Posterior vena cava (tissue), 2 donors: ENCODE measurements around the gene FXN. TPM values are rescaled to one million over a fixed set of nuclear protein-coding genes. Genes with fewer than 3 reads are reported as not detected.
"Not testable (repeated sequence)": the region's sequence is repeated elsewhere in the genome, so short reads cannot be mapped to it uniquely, and the experiment has no call there.

Source experiments
- DNase-seq: peaks from one replicate; pipeline ENCODE4 v3.0.0-alpha.2; 2020; ENCODE audit warnings: low spot score
- intact Hi-C, 2 donors: fragments of 100-400 bp; cut with DNase I; formaldehyde crosslinking; loops; one replicate each; pipeline versions ENCODE4 v1.14.1 to v1.14.2; 2022 to 2023
- total RNA-seq, 2 donors: library from RNA; stranded (reverse); fragmentation: NEBNext Ultra II Directional; extraction: Animal tissue kit (Norgen Biotek cat#: 25700); gene quantifications; one replicate each; pipeline ENCODE4 v1.2.1, GENCODE V29; 2021
- donor health status: DM: yes; HTN: yes; CAD: no.
- donor health status: DM: yes; HTN: yes; CAD: no.

The FXN gene
- total RNA-seq, 2 donors from 2014 or later: 9.3 to 9.4 TPM

DNA sequence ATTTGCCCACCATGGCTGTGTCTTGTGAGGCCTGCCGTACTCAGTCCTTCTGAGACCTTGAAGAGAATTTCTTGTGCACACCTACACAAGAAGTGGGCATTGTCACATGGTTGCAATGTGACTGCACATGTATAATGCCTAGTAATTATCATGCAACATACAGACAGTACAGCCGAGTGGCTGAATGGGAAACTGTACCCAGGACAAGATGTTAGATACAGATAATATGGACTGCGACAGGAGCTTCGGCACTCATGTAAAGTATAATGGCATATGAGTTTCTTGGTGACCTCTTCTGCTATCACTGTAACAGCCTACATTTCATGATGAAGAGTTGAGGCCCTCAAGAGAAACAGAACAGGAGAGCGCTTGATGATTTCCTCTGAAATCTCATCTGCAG lies 16.8 kb upstream of the FXN start:
- DNase-seq: no peak
- intact Hi-C loops: loop anchor here in 1 of 2 donors (10.0 kb wide), 1 partner anchor 344 kb away; no protein-coding TSS in a partner anchor

DNA sequence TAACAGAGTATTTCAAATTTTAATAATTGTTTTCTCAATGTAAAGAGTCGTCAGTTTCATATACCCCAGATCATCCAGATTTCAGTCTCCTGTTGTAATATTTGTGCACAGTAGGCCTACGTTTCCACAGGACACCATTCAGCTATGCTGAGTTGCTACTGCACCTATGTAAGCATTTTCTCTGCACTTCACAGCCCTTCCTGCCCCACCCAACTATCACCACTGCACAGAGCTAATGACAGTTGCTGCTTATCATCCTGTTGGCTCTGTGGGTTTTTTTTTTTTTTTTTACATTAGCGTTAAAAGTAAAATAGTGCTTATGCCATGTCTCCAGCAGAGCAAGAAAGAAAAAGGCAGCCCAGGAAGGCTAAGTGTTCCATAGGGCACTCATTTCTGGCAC lies 15.7 kb upstream of the FXN start:
- DNase-seq: no peak
- intact Hi-C loops: loop anchor here in 1 of 2 donors (10.0 kb wide), 1 partner anchor 345 kb away; no protein-coding TSS in a partner anchor

DNA sequence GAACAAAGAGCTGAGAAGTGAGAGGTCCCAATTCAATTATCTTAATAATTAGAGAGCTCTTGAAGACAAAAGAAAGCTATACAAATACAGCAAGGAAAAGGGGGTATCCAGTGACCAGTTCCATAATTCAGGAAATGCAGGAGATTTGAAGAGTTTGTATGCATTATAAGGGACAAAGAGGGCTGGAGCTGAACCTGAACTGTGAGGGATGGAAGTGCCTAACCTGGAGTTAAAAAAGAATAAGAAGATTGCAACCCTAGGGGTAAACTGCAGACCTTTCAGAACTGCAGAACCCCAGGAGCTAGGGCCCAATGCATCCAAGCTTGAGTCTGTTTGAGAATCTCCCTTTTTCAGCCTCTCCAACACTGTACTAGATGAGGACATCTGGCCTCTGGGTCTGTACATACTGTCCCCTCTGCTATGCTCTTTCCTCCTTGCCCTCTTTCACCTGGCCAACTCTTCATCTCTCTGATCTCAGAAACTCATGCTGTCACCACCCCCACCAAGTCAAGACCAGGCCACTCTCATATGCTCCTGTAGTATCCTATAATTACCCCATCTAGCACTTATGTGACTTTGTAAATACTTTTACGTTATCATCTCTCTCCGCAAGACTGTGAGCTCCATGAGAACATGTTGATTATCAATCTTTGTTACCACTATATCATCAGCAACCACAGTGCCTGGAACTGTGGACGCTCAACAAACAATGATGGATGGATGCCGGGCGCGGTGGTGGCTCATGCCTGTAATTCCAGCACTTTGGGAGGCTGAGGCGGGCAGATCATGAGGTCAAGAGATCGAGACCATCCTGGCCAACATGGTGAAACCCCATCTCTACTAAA lies 15.0 kb upstream of the FXN start:
- intact Hi-C loops: no loop called here

DNA sequence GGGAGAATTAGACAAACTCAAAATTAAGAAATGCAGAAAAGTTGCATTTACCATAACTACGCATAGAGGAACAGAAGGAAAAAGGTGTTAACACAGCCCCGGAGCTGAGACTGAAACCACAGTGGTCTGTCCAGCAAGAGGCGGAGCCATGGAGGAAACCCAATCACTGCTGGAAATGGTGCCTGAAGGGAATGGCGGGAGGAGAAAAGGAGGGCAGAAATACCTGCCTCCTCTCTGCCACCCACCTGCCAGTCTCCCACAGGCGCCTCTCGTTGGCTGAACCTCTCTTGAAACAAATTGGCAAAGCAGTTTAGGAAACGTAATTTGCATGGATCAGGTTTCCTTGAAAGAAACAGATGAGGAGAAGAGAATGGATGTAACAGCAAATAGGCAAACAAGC lies 11.9 kb upstream of the FXN start:
- no peak for DNase-seq
- intact Hi-C loops: no loop called here

More for the DNA sequence above, 15.0 kb upstream of the FXN start:
- DNase-seq: no peak

DNA sequence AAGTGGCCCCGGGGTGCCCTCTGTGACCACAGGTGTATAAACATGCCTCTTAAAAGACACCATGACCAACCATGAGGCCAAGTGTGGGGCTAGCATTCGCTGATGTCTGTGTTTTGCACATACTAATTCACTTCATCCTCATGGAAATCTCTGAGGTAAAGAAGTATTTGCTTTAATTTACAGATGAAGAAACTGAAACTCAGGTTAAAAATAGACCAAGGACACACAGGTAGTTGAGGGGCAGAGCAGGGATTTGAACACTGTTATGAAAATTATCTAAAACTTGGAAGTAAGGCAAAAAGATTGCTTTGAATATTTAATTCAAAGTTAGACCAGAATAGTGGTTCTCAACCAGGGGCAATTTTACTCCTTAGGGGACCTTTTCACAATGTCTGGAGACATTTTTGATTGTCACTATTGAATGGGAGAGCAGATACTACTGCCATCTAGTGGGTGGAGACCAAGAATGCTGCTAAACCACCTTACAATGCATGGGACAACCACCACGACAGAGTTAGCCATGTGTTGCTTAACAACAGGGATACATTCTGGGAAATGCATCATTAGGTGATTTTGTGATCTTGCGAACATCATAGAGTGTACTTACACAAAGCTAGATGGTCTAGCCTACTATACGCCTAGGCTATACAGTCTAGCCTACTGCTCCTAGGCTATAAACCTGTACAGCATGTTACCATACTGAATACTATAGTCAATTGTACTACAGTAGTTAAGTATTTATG lies 8.0 kb upstream of the FXN start:
- intact Hi-C loops: no loop called here
- no peak for DNase-seq

DNA sequence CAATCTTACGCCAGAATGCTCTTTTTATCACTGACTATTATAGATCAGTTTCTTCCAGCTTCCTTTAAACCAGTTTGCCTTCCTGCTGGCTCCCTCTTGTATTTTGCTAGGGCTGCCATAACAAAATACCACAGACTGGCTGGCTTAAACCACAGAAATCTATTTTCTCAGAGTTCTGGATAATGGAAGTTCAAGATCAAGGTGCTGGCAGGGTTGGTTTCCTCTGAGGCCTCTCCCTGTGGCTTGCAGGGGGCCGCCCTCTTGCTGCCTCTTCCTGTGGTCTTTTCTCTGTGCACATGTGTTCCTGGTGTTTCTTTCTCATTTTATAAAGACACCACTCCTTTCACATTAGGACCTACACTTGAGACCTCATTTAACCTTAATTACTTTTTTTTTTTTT lies 6.8 kb upstream of the FXN start:
- intact Hi-C loops: no loop called here
- no peak for DNase-seq

DNA sequence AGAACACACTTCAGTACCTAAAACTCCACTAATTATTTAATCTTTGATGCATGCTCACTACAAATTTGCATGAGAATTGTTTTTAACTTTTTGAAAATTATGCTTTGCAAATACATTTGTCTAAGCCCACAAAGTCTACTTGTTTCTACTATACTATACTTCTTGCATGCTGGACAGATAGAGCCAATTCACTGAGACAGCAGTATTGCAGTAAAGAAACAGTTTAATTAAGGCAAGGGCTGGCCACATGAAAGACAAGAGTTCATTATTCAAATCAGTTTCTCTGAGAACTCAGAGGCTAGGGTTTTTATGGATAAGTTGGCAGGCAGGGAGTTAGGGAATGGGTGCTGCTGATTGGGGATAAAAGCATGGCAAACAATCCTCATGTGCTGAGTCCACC lies 6.0 kb upstream of the FXN start:
- intact Hi-C loops: no loop called here
- DNase-seq: no peak

DNA sequence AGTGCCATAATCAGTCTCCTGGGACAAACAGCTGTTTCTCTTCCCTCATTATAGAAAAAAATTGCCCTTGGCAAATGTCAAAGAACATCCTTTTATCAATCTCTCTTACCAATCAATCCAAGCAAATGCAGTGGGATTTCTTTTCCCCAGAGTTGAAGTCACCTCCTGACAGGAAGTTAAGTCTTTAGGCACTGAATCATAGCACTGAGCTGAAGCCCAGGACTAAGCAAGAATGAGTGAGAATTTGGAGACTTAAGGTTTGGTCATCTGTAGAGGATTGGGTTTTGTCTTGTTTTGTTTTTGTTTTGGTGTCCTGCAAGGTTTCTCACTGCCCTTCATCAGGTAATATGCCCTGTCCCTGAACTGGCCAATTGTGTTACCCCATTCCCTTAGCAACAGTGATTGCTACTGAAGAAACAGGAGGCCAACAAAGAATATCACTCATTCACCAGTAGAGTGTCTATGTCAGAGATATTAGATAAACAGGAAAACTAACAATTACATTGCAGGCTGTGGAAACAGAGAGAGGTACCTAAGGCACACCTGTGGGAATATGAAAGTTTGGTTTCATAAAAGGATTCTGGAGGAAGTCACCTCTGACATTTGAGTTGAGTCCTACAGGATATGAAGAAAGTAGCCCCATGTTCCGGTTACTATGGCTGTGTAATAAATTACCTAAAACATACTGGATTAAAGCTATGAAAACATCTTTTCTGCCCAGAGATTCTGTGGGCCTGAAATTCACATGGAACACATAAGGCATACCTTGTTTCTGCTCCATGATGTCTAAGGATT lies 4.5 kb upstream of the FXN start:
- intact Hi-C loops: no loop called here
- no peak for DNase-seq

DNA sequence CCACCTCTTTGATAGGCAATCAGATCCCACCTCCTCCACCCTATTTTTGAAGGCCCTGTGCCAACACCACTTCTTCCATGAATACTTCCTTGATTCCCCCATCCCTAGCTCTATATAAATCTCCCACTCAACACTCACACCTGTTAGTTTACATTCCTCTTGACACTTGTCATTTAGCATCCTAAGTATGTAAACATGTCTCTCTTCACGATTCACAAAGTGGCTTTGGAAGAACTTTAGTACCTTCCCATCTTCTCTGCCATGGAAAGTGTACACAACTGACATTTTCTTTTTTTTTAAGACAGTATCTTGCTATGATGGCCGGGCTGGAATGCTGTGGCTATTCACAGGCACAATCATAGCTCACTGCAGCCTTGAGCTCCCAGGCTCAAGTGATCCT lies 1.5 kb upstream of the FXN start:
- DNase-seq: no peak
- intact Hi-C loops: no loop called here

DNA sequence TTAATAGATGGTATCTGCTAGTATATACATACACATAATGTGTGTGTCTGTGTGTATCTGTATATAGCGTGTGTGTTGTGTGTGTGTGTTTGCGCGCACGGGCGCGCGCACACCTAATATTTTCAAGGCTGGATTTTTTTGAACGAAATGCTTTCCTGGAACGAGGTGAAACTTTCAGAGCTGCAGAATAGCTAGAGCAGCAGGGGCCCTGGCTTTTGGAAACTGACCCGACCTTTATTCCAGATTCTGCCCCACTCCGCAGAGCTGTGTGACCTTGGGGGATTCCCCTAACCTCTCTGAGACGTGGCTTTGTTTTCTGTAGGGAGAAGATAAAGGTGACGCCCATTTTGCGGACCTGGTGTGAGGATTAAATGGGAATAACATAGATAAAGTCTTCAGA lies 757 bp downstream of the FXN start:
- DNase-seq: no peak
- intact Hi-C loops: no loop called here

DNA sequence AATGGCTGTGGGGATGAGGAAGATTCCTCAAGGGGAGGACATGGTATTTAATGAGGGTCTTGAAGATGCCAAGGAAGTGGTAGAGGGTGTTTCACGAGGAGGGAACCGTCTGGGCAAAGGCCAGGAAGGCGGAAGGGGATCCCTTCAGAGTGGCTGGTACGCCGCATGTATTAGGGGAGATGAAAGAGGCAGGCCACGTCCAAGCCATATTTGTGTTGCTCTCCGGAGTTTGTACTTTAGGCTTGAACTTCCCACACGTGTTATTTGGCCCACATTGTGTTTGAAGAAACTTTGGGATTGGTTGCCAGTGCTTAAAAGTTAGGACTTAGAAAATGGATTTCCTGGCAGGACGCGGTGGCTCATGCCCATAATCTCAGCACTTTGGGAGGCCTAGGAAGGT lies 1.2 kb downstream of the FXN start:
- intact Hi-C loops: no loop called here
- DNase-seq: no peak

DNA sequence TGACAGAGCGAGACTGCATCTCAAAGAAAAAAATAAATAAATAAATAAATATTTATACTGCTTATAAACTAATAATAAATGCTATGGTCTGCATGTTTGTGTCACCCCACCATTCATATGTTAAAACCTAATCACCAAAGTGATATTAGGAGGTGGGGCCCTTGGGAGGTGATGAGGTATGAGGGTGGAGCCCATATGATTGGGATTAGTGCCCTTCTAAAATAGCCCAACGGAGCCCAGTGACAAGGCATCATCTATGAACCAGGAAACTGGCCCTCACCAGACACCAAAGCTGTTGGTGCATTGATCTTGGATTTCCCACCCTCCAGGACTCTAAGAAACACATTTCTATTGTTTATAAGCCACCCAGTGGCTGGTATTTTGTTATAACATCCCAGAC lies 5.1 kb downstream of the FXN start:
- intact Hi-C loops: no loop called here
- DNase-seq: no peak

DNA sequence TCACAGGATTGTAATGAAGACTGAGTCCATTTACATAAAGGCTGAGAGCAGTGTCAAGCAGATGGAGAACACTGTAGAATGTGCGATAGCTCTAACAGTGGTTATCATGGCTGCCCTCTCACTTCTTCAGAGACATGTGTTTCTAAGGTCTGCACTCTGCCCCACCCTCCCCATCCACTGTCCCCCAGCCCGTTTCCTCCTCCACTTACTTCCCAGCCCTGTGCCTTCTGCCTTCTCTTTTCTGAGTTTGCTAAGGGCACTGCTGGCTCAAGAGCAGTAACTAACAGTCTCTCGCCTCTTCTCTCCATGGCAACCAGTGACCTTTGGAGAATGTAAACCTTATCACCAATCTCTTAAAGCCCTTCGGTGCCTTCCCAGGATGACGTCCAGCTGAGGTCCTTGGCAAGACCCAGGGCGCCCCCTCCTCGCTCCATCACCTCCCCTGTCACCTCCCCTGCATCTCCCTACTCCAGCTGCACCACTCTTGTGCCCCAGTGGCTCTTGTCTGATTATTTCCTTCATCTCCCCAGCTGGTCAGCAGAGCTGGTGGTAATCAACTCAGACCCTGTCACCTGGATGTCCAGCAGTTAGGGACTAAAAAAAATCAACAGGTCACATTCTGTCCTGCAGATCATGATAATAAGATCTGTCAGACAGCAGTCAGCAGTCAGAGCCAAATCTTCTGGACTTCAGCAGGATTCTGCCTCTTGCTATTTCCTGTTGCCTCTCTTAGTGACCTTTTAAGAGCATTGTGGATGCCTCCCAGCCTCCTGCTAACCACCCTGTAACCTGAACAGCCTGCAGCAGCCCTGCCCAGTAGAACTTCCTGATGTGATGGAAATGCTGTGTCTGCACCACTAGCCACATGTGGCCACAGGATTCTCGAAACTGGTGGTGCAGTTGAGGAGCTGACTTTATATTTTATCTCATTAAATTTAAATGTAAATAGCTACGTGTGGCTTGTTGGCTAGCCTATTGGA lies 9.0 kb downstream of the FXN start:
- intact Hi-C loops: no loop called here

DNA sequence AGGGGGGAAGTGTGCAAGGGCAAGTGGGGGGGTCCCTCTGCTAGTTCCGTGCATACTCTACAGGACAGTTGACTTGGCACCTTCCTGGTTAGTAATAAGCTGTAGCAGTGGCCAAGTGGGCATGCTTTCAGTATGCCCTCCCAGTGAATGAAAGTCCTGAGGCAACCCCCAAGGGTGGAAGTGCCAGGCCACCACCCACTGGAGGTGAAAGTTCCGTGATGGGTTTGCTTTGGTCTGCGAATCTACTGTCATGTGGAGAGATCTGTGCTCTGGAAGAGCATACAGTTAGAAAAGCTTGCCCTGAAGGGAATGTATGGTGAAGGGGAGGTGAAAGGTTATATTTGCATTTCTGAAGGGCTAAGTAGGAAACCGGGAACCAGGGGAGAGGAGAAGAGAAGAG lies 10.3 kb downstream of the FXN start:
- DNase-seq: no peak
- intact Hi-C loops: no loop called here

More for the DNA sequence above, 9.0 kb downstream of the FXN start:
- no peak for DNase-seq

DNA sequence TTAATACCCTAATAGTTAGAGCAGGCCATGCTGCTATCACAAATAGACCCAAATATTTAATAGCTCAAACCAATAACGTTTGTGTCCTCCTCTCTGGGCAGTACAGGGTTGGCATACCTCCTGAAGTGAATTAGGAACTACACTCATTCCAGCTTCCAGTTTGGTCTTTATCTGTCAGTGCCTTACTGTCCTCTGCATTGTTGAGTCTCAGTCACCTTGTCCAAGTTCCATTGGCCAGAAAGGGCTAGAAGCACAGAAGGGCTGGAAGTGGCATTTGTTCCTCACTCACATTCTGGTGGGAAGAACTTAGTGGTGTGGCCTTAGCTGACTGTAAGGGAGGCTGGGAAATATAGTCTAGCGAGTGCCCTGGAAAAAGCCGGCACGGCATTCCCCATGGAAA lies 11.2 kb downstream of the FXN start:
- no peak for DNase-seq
- intact Hi-C loops: no loop called here

DNA sequence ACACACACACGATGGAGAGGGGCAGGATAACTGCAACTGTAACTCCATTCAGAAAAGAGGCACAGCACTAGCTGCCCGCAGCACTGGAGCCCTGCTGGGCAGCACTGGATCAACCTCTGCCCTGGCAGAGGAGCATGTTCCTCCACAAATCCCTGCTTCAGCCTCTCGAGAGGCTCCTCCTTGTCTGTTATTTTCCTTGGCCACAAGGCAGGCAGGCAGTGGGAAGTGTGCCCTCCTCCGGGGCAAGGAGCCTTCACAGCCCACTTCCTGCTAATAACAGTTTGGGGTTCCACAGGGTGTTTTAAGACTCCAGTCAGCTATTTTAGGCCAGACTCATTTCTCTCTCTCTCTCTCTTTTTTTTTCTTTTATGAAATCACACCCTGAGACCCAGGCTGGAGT lies 11.8 kb downstream of the FXN start:
- no peak for DNase-seq

DNA sequence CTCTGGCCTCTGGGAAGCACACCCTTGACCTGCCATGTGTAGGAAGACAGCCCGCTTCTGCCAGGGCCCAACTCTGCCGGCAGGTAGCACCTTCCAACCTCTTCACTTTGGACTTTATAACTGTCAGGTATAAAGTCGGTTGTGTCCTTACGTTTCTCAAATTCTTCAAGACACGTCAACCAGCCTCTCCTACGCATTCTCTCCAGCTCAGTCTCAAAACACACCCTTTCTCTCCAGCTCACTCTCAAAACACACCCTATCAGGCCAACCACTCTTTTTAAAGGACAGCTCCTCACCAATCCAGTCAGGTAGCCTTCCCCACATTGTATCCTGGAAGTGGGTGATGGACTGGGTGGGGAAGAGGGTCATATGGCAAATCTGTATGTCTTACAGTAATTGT lies 13.5 kb downstream of the FXN start:
- no peak for DNase-seq
- intact Hi-C loops: no loop called here

More for the DNA sequence above, 11.8 kb downstream of the FXN start:
- intact Hi-C loops: no loop called here

DNA sequence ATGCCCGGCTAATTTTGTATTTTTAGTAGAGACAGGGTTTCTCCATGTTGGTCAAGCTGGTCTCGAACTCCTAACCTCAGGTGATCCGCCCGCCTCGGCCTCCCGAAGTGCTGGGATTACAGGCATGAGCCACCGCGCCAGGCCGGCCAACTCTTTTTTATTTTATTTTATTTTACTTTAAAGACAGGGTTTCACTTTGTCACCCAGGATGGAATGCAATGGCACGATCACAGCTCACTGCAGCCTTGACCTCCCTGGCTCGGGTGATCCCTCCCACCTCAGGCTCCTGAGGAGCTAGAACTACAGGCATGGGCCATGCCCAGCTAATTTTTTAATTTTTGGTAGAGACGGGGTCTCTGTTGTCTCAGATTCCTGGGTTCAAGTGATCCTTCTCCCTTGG lies 15.4 kb downstream of the FXN start:
- not testable (repeated sequence) for DNase-seq
- intact Hi-C loops: loop anchor here (5.0 to 10.0 kb wide), 2 partner anchors 124 to 141 kb away; partner anchors contain the start of gene TJP2 (in 1 of the 2)

DNA sequence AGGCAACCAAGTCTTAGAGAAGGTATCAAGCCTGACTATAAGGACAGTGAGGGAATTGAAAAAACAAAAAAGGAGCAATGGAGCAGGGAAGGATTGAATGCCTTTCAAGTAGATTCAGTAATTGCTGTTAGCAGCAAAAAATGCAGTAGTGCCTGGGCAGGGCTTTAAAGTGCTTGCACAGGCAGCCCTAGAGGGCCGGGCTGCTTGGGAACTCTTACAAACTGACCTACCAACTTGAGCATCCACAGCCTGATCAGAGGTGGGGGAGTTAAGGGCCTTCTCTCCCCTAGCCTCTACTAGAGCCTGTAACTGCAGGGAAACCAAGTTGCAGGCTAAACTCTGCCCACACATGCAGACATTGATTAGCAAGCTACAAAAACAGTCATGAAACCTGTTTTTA lies 19.4 kb downstream of the FXN start:
- intact Hi-C loops: loop anchor here (5.0 to 10.0 kb wide), 2 partner anchors 120 to 137 kb away; partner anchors contain the start of gene TJP2 (in 1 of the 2)
- DNase-seq: no peak
